Duodenal mucosa (tissue), 2 donors: ENCODE data around the gene PNKD.
A peak's percentile ranks its signal among the peaks of the same experiment; 100 is the strongest.

Experiments
- H3K27ac ChIP-seq: one replicate; pipeline ENCODE4 v1.7.0; 2013; ENCODE audit warnings: low read depth, low read length
- H3K27me3 ChIP-seq, 2 donors: one replicate each; pipeline ENCODE4 v1.7.0; 2013; ENCODE audit warnings: low read length in 2 of 2, control low read depth in 1 of 2; ENCODE audit not compliant: insufficient read depth in 2 of 2, control insufficient read depth in 1 of 2
- H3K36me3 ChIP-seq, 2 donors: one replicate each; pipeline ENCODE4 v1.7.0; 2013; ENCODE audit warnings: low read length in 2 of 2, control low read depth in 1 of 2; ENCODE audit not compliant: insufficient read depth in 2 of 2, control insufficient read depth in 1 of 2
- H3K4me1 ChIP-seq, 2 donors: one replicate each; pipeline ENCODE4 v1.7.0; 2013; ENCODE audit warnings: low read length in 2 of 2, control low read depth in 1 of 2; ENCODE audit not compliant: insufficient read depth in 2 of 2, control insufficient read depth in 1 of 2
- H3K4me3 ChIP-seq, 2 donors: one replicate each; pipeline ENCODE4 v1.7.0; 2013; ENCODE audit warnings: low read length in 2 of 2, low read depth in 1 of 2
- H3K9ac ChIP-seq, 2 donors: one replicate each; pipeline ENCODE4 v1.7.0; 2013; ENCODE audit warnings: low read length in 2 of 2, low read depth in 1 of 2
- H3K9me3 ChIP-seq, 2 donors: one replicate each; pipeline ENCODE4 v1.7.0; 2013; ENCODE audit warnings: low read length in 2 of 2, control low read depth in 1 of 2; ENCODE audit not compliant: control insufficient read depth in 1 of 2

PNKD gene

DNA sequence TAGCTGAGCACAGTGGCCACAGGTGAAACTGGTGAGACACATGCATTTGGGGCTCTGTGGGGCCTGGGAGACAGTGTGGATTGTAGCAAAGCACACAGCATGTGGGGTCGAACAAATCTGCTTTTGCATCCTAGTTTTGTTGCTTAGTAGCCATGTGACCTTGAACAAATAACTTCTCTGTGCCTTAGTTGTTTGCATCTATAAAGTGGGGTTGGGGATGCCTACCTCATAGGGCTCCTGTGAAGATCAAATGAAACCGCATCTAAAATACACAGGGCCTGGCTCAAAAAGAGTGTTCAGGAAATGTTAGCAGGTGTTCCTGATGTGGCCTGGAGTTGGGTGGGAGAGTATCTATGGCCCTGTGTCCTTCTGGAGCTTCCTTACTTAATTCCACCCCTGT, 56.0 kb downstream of the PNKD start:
- no peak overlapping the region for H3K9ac ChIP-seq
- no peak overlapping the region for H3K4me3 ChIP-seq
- H3K4me1 ChIP-seq = peaks cover 42 to 43% of the 10 kb centered on the region in 2 donors

DNA sequence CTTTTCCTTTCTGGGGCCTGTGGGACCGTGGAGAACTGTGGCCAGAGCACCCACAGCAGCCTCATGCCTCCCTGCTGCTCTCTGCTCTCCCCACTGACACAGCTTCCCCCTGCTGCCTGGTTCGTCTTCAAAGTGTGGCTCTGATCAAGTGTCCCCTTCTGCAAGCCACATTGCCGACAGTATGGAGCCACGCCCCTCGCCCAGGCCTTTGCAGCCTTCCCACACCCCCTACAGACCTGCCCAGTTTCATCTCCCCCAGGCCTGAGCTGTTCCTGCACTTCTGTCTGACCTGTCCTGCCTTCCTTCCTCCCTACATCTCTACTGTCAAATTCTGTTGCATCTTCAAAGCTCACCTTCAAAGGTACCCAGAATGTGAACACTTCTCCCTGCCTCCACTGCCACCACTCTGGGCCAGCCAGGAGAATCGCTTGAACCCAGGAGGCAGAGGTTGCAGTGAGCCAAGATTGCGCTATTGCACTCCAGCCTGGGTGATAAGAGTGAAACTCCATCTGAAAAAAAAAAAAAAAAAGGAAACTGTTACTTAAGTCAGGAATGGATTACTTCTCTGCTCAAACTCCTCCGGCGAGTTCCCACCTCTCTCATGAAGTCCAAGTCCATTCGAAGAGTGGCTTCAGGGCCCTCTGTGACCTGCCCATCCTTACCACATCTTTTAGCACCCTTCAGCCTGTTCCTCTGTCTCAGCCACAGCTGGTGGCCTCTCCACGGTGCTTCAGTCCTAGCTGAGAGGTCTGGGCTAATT, 57.3 kb downstream of the PNKD start:
- no peak overlapping the region for H3K27ac ChIP-seq
- H3K4me1 ChIP-seq = peaks cover 36 to 40% of the 10 kb centered on the region in 2 donors
- no peak overlapping the region for H3K9ac ChIP-seq
- H3K27me3 ChIP-seq = no peaks in the 10 kb centered on the region
- no peaks in the 10 kb centered on the region for H3K9me3 ChIP-seq
- no peaks in the 10 kb centered on the region for H3K36me3 ChIP-seq
- no peak overlapping the region for H3K4me3 ChIP-seq

More for the DNA sequence above, 56.0 kb downstream of the PNKD start:
- Histone ChIP-seq H3K36me3 (no peaks in the 10 kb centered on the region), H3K27ac (no peak overlapping the region), H3K9me3 (no peaks in the 10 kb centered on the region), H3K27me3 (no peaks in the 10 kb centered on the region)

DNA sequence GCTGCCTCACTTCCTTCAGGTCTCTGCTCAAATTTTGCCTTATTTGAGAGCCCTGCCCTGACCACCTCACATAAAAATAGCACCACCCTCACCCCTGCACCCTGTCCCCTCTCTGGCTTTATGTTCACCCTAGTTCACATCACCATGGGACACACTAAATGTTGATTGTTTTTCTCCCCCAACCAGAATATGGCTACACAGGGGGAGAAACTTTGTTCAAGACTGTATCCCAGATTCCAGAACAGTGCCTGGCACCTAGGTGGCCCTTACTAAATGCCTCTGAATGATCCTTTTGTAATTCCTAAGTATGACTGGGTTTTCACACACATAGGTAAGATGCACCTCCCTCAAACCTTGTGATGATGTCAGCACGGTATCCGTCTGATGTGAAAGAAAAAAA, 58.0 kb downstream of the PNKD start:
- H3K4me3 ChIP-seq = no peak overlapping the region
- no peaks in the 10 kb centered on the region for H3K36me3 ChIP-seq
- H3K27ac ChIP-seq = no peak overlapping the region
- no peaks in the 10 kb centered on the region for H3K27me3 ChIP-seq
- peaks cover 36 to 41% of the 10 kb centered on the region in 2 donors for H3K4me1 ChIP-seq
- no peaks in the 10 kb centered on the region for H3K9me3 ChIP-seq
- H3K9ac ChIP-seq = no peak overlapping the region

DNA sequence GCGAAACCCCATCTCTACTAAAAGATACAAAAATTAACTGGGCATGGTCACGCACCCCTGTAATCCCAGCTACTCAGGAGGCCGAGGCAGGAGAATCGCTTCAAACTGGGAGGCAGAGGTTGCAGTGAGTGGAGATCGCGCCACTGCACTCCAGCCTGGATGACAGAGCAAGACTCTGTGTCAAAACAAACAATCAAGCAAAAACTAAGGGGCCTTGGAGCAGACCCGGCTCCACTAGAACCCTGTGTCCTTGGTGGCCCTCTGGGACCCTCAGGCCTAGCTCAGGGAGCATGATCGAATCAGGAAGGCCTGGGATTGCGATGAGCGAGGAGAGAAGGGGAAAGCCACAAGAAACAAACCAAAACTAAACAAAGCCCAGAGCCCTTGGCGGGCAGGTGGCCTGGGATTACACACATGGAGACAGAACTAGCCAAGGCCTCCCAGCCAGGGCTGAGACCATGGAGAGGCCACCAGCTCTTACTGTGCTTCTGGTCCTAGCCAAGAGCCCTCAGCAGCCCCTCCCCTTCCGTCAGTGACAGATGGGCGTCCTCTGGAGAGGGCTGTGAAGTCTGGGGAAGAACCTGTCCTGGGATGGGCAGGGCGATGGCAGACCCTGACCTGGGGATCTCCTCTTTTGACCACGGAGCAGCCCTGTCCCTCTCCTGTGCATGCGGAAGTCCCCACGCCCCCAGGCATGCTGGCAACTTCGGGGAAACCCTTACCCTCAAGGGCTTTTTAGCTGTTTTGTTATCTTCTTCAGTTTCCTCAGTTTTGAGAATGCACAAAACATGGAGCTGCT, 58.9 kb downstream of the PNKD start:
- Histone ChIP-seq H3K36me3 (no peaks in the 10 kb centered on the region), H3K4me3 (no peak overlapping the region), H3K9me3 (no peaks in the 10 kb centered on the region), H3K27ac (no peak overlapping the region), H3K9ac (no peak overlapping the region), H3K4me1 (peaks cover 30 to 34% of the 10 kb centered on the region in 2 donors), H3K27me3 (no peaks in the 10 kb centered on the region)

DNA sequence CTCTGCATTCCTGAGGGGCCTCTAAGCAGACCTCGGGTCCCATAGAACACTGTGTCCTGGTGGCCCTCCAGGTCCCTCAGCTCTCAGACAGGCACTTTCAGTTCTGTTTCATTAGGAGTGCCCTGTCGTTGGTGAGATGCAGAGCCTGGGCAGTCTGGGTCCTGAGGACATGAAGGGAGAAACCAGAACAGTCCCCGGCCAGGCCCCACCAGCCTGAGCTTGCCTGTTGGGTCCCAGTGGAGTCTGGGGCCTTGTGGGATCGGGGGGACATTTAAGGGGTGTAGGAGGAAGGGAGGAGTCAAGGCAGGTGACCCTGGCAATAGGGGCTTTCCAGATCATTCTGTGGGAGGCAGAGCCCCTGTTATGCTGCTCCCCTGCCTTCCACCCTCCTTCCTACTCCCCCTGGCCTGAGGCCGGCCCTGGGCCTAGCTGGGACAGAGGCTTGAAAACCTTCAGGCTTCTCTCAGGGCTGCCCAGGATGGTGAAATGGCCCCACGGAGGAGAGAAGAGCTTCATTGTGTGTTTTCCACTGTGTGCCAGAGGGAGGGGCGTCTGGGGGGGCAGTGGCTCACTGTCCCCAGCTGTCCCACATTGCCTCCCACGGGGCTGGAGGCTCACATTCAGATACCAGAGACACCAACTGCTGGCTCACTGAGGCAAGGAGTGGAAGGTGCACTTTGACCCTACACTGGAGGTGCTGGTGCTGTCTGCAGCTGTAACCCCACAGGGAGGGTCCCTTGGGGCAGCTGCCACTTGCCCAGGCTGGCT, 59.7 kb downstream of the PNKD start:
- Histone ChIP-seq H3K9me3 (no peaks in the 10 kb centered on the region), H3K4me1 (peaks cover 27 to 33% of the 10 kb centered on the region in 2 donors), H3K36me3 (no peaks in the 10 kb centered on the region), H3K27ac (no peak overlapping the region), H3K27me3 (no peaks in the 10 kb centered on the region), H3K4me3 (no peak overlapping the region), H3K9ac (no peak overlapping the region)

DNA sequence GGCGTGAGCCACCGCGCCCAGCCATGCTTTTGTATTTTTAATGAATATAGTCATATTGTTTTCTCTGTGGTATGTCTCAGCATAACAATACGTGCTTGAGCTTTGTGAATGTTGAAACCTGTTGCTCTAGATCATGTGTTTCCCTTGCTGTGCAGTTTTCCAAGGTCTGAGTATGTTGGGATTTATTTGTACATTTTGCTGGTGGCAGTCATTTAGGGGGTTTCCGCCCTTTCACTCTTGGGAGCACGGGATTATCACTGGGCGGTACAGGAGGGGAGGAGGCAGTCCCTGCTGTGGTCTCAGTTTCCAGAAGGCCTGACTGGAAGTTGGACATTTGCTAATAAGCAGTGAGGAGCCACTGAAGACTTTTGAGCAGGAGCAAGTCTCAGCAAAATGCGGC, 61.4 kb downstream of the PNKD start:
- Histone ChIP-seq H3K9me3 (no peaks in the 10 kb centered on the region), H3K36me3 (no peaks in the 10 kb centered on the region), H3K27ac (no peak overlapping the region), H3K9ac (no peak overlapping the region), H3K4me3 (no peak overlapping the region), H3K27me3 (no peaks in the 10 kb centered on the region), H3K4me1 (peaks cover 24 to 33% of the 10 kb centered on the region in 2 donors)

DNA sequence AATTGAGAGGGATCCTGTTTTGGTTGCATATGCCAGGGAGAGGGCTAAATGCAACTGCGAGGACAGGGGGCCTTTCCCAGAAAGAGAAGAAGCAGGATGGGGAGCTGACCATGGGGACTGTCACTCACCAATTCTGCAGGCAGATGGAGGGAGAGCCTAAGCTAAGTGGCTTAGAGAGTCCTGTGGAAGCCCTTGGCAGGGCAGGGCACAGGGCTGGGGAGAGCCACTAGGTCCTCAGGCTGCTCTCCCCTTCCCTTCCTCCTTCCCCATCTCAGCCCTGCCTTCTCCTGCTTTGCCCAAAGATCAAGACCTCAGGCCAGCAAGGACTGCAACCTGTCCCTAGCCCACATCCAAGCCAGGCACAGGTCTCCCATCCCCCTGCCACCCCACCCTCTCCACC, 62.0 kb downstream of the PNKD start:
- no peak overlapping the region for H3K27ac ChIP-seq
- H3K9me3 ChIP-seq = no peaks in the 10 kb centered on the region
- peaks cover 19 to 29% of the 10 kb centered on the region in 2 donors for H3K4me1 ChIP-seq
- H3K9ac ChIP-seq = peak overlapping the region in 1 of 2 donors; percentile 9
- H3K36me3 ChIP-seq = no peaks in the 10 kb centered on the region
- no peak overlapping the region for H3K4me3 ChIP-seq
- no peaks in the 10 kb centered on the region for H3K27me3 ChIP-seq

DNA sequence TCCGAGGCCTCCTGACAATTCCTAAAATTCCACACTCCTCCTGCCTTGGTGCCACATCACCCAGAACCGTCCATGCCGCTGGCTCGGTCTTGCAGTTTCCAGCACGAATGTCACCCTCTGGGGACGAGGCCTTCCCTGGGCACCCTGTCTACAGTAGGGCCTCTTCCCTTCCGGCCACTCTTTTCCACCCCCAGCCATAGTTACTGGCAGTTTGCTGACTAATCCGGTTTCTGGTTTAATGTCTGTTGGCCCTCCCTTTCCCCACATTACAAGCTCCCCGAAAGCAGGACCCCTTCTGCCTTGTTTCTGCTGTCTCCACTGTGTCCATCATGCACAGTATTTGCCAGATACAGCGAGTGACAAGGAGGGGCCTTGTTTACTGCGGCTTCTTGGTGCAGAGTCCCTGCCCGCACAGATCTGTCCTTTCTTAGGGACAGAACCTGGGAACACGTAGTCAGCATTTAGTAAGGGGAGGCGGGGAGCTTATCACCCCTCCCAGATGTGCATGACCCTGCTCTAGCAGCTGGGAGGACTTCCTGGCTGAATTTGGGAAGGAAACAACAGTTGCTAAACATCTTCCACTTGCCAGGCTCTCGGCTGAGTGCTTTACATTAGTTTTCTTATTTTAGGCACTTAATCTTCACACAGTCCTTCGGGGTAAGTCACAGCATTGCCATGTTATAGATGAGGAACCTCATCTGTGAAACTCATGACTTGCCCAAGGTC, 62.8 kb downstream of the PNKD start:
- no peak overlapping the region for H3K4me3 ChIP-seq

DNA sequence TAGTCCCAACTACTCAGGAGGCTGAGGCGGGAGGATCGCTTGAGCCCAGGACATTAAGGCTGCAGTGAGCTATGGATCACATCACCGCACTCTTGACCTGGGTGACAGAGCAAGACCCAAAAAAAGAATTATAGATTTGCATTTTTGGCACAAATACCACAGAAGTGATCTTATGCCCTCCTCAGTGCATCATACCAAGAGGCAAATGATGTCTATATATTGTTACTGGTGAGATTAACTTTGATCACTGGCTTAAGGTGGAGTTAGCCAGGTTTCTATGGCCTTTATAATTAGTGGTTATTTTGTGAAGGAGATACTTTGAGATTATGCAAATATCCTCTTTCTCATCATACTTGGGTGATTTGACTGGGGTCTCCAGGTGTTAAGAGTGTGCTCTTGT, 64.2 kb downstream of the PNKD start:
- Histone ChIP-seq H3K9ac (no peak overlapping the region), H3K36me3 (no peaks in the 10 kb centered on the region), H3K27me3 (no peaks in the 10 kb centered on the region), H3K4me1 (peaks cover 9 to 15% of the 10 kb centered on the region in 2 donors), H3K27ac (no peak overlapping the region), H3K4me3 (no peak overlapping the region), H3K9me3 (no peaks in the 10 kb centered on the region)

More for the DNA sequence above, 62.8 kb downstream of the PNKD start:
- Histone ChIP-seq H3K9ac (peak overlapping the region in 1 of 2 donors; percentile 9), H3K36me3 (no peaks in the 10 kb centered on the region), H3K27ac (peak overlapping the region; percentile 30), H3K4me1 (peaks cover 16 to 23% of the 10 kb centered on the region in 2 donors), H3K9me3 (no peaks in the 10 kb centered on the region), H3K27me3 (no peaks in the 10 kb centered on the region)
